ENCODE data around the gene PCDHB16. TPM values are rescaled to one million over a fixed set of nuclear protein-coding genes. Genes with fewer than 3 reads are reported as not detected.
A peak's percentile ranks its signal among the peaks of the same experiment; 100 is the strongest.
"Not testable (repeated sequence)": the region's sequence is repeated elsewhere in the genome, so short reads cannot be mapped to it uniquely, and the experiment has no call there.

PCDHB16 gene
- total RNA-seq, 1 experiment from 2014 or later, result 6.5 TPM

- Histone ChIP-seq H3K56ac (ENCODE audit: insufficient read length, low read depth, low read length) (no peak within 1 kb of the TSS), H2BK20ac (ENCODE audit: low read depth, low read length, poor library complexity, severe bottlenecking) (no peak within 1 kb of the TSS), H3K18ac (ENCODE audit: insufficient read length, low read depth, low read length) (no peak within 1 kb of the TSS), H3K23me2 (ENCODE audit: insufficient read length, low read depth, low read length, poor library complexity, severe bottlenecking) (no peaks in the 10 kb centered on the region), H3K9ac (ENCODE audit: extremely low read depth, insufficient read length, low read length) (no peak within 1 kb of the TSS), H4K20me1 (ENCODE audit: control insufficient read depth, insufficient read depth, insufficient read length) (no peaks in the 10 kb centered on the region), H2BK120ac (ENCODE audit: low read depth, low read length, poor library complexity, severe bottlenecking) (no peak within 1 kb of the TSS), H3K79me2 (ENCODE audit: insufficient read depth, low read length) (no peaks in the 10 kb centered on the region), H2BK12ac (ENCODE audit: insufficient read length, low read depth, low read length) (no peak within 1 kb of the TSS), H3K27ac (ENCODE audit: insufficient read length, low read depth, low read length) (no peak within 1 kb of the TSS), H3K4ac (ENCODE audit: low read depth, low read length) (no peak within 1 kb of the TSS), H2AFZ (ENCODE audit: low read length) (peak within 1 kb of the TSS; percentile 17), H3K4me1 (ENCODE audit: insufficient read depth, low read length) (no peaks in the 10 kb centered on the region), H3T11ph (ENCODE audit: low read length) (no peak within 1 kb of the TSS), H3K79me1 (ENCODE audit: insufficient read depth, low read depth, low read length, poor library complexity, severe bottlenecking) (no peaks in the 10 kb centered on the region), H4K8ac (replicated peaks; ENCODE audit: insufficient read length, low read depth, low read length) (no peak within 1 kb of the TSS), H2BK15ac (ENCODE audit: low read depth, low read length) (no peak within 1 kb of the TSS), H3K27me3 (ENCODE audit: insufficient read depth, low read length) (no peaks in the 10 kb centered on the region), H2BK5ac (ENCODE audit: insufficient read length, low read length) (no peak within 1 kb of the TSS), H4K91ac (ENCODE audit: insufficient read length, low read depth, low read length) (no peak within 1 kb of the TSS), H2AK5ac (ENCODE audit: insufficient read length, low read length) (no peak within 1 kb of the TSS), H3K4me2 (ENCODE audit: insufficient read depth, insufficient read length, low read length) (no peak within 1 kb of the TSS), H3K9me3 (ENCODE audit: control insufficient read depth, low read depth, low read length) (no peaks in the 10 kb centered on the region), H4K5ac (ENCODE audit: insufficient read length, low read depth, low read length) (no peak within 1 kb of the TSS), H3K23ac (ENCODE audit: insufficient read length, low read depth, low read length) (no peak within 1 kb of the TSS), H3K14ac (ENCODE audit: insufficient read depth, low read length) (no peak within 1 kb of the TSS)
- peak within 1 kb of the TSS in 2 of 3 experiments; percentile 12 to 23; a peak in 2 of 7 replicates for H3K27ac Mint-ChIP-seq
- peaks cover 14 to 18% of the 10 kb centered on the region in 2 experiments for H3K9me3 Mint-ChIP-seq
- no CpG with 5 or more reads among the region's 11 CpGs for WGBS (ENCODE audit: extremely low coverage, insufficient read length, low lambda C conversion rate)
- peaks cover 2 to 12% (median 7%) of the 10 kb centered on the region in 3 experiments for H3K36me3 Mint-ChIP-seq (ENCODE audit: insufficient read depth in 1 of 3, low read depth in 3 of 3)
- H3K27me3 Mint-ChIP-seq (ENCODE audit: low read depth), result peaks cover 4% of the 10 kb centered on the region; the same call in 1 of the 2 replicates
- H3K4me1 Mint-ChIP-seq, result peaks cover 4 to 6% of the 10 kb centered on the region in 2 experiments; a peak in 3 of 4 replicates
- peak; percentile 74 for TF ChIP-seq CTCF (conservative IDR thresholded peaks at IDR 0.05)
- peak; percentile 50 for DNase-seq
- H3K4me3 Mint-ChIP-seq, result peak within 1 kb of the TSS in 1 of 2 experiments; percentile 71; a peak in 2 of 5 replicates
Measured at GRCh38 chr5:141208478-141208877, 26.3 kb downstream of the PCDHB16 start, which contains the start of gene PCDHB12. PCDHB12 (plus strand) TSS chr5:141208719; CDS start chr5:141208908, 189 bp downstream.

- H3K14ac ChIP-seq (ENCODE audit: insufficient read depth, low read length); H2BK120ac ChIP-seq (ENCODE audit: low read depth, low read length, poor library complexity, severe bottlenecking); H2AK5ac ChIP-seq (ENCODE audit: insufficient read length, low read length); H3K79me2 ChIP-seq (ENCODE audit: insufficient read depth, low read length); H3K56ac ChIP-seq (ENCODE audit: insufficient read length, low read depth, low read length); H2BK20ac ChIP-seq (ENCODE audit: low read depth, low read length, poor library complexity, severe bottlenecking); H3K27ac ChIP-seq (ENCODE audit: insufficient read length, low read depth, low read length); H3K4me3 Mint-ChIP-seq; H3K79me1 ChIP-seq (ENCODE audit: insufficient read depth, low read depth, low read length, poor library complexity, severe bottlenecking); H4K8ac ChIP-seq (replicated peaks; ENCODE audit: insufficient read length, low read depth, low read length); H3K27ac Mint-ChIP-seq; H3K23ac ChIP-seq (ENCODE audit: insufficient read length, low read depth, low read length); H4K5ac ChIP-seq (ENCODE audit: insufficient read length, low read depth, low read length); H3T11ph ChIP-seq (ENCODE audit: low read length); H3K9me3 ChIP-seq (ENCODE audit: control insufficient read depth, low read depth, low read length); H3K4ac ChIP-seq (ENCODE audit: low read depth, low read length); DNase-seq; H3K4me1 ChIP-seq (ENCODE audit: insufficient read depth, low read length); H2BK12ac ChIP-seq (ENCODE audit: insufficient read length, low read depth, low read length); H2BK5ac ChIP-seq (ENCODE audit: insufficient read length, low read length); H4K20me1 ChIP-seq (ENCODE audit: control insufficient read depth, insufficient read depth, insufficient read length); H3K18ac ChIP-seq (ENCODE audit: insufficient read length, low read depth, low read length); H2AFZ ChIP-seq (ENCODE audit: low read length); H3K9ac ChIP-seq (ENCODE audit: extremely low read depth, insufficient read length, low read length); H4K91ac ChIP-seq (ENCODE audit: insufficient read length, low read depth, low read length); H3K23me2 ChIP-seq (ENCODE audit: insufficient read length, low read depth, low read length, poor library complexity, severe bottlenecking); H3K4me2 ChIP-seq (ENCODE audit: insufficient read depth, insufficient read length, low read length); H3K27me3 ChIP-seq (ENCODE audit: insufficient read depth, low read length); H2BK15ac ChIP-seq (ENCODE audit: low read depth, low read length): not testable (repeated sequence)
- peaks cover 23 to 29% of the 10 kb centered on the region in 2 experiments for H3K9me3 Mint-ChIP-seq
- H3K27me3 Mint-ChIP-seq (ENCODE audit: low read depth), result peaks cover 16% of the 10 kb centered on the region
- H3K36me3 Mint-ChIP-seq (ENCODE audit: insufficient read depth in 1 of 3, low read depth in 3 of 3), result peaks cover 10 to 21% (median 14%) of the 10 kb centered on the region in 3 experiments
- no CpG with 5 or more reads among the region's 39 CpGs for WGBS (ENCODE audit: extremely low coverage, insufficient read length, low lambda C conversion rate)
- peaks cover 4 to 14% of the 10 kb centered on the region in 2 experiments; a peak in 3 of 4 replicates for H3K4me1 Mint-ChIP-seq
Measured at GRCh38 chr5:141210281-141210680, 28.1 kb downstream of the PCDHB16 start.
